OCI-LY7 (cell line): ENCODE measurements around the gene APOC4.

Source experiments
- EZH2phosphoT487 ChIP-seq: fragments of 200-600 bp; sonication (generic); IDR thresholded peaks from 2 replicates; pipeline ENCODE4 v1.6.1; 2018; ENCODE audit warnings: low read depth, borderline replicate concordance, mild to moderate bottlenecking, mixed run types, antibody characterized with exemption, low read length, moderate library complexity, mixed read lengths
- TF ChIP-seq, protein P1 (sequence below): fragments of 200-600 bp; sonication (generic); conservative IDR thresholded peaks from 2 replicates; pipeline ENCODE4 v1.5.1; 2014; ENCODE audit warnings: mild to moderate bottlenecking, antibody characterized with exemption, low read length, moderate library complexity, mixed read lengths

DNA sequence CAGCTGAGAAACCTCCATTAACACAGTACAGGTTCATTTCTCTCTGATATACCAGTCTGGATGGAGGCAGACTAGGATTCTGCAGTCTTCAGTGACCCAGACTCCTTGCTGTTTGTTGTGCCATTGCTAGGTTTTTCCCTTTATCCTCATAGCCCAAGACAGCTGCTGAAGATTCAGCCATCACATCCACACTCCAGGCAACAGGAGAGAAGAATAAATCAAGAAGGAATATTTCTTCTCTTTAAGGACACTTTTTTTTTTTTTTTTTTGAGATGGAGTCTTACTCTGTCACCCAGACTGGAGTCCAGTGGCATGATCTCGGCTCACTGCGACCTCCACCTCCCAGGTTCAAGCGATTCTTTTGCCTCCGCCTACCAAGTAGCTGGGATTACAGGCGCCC lies 27.4 kb downstream of the APOC4 start:
- TF ChIP-seq, protein P1, sequence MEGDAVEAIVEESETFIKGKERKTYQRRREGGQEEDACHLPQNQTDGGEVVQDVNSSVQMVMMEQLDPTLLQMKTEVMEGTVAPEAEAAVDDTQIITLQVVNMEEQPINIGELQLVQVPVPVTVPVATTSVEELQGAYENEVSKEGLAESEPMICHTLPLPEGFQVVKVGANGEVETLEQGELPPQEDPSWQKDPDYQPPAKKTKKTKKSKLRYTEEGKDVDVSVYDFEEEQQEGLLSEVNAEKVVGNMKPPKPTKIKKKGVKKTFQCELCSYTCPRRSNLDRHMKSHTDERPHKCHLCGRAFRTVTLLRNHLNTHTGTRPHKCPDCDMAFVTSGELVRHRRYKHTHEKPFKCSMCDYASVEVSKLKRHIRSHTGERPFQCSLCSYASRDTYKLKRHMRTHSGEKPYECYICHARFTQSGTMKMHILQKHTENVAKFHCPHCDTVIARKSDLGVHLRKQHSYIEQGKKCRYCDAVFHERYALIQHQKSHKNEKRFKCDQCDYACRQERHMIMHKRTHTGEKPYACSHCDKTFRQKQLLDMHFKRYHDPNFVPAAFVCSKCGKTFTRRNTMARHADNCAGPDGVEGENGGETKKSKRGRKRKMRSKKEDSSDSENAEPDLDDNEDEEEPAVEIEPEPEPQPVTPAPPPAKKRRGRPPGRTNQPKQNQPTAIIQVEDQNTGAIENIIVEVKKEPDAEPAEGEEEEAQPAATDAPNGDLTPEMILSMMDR, result no peak
- no peak for TF ChIP-seq EZH2phosphoT487
